HG03469 (cell line): ENCODE measurements around the gene PVALB.
"Not testable (repeated sequence)": the region's sequence is repeated elsewhere in the genome, so short reads cannot be mapped to it uniquely, and the experiment has no call there.

Experiments
- ATAC-seq: cut with Tn5 transposase; IDR thresholded peaks from one replicate; pipeline ENCODE4 v1.9.1; 2021; ENCODE audit warnings: mild to moderate bottlenecking, moderate library complexity, moderate number of reproducible peaks; ENCODE audit not compliant: unreplicated experiment

PVALB gene

DNA sequence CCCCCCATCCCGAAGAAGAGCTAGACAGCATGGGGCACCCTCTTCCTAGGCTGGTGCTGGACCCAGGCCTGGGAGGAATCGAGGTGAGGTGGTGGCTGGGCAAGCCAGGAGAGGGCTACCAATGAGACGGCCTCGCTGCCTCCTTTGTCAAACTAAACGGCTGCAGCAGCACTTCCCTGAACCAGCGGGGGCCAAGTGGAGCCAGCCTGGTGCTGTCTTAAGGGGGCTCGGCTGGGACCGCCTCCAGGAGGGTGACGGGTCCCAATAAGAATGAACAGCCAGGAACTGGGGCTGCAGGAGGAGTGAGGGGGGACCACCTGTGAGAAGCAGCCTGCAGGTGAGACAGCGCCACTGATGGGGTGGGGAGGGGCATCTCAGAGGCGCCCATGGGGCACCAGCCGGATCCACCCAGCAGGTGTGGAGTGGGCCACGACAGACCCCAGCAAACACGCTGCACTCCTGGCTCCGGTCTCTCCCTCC is 58.0 kb downstream of the PVALB start:
- ATAC-seq: no peak

DNA sequence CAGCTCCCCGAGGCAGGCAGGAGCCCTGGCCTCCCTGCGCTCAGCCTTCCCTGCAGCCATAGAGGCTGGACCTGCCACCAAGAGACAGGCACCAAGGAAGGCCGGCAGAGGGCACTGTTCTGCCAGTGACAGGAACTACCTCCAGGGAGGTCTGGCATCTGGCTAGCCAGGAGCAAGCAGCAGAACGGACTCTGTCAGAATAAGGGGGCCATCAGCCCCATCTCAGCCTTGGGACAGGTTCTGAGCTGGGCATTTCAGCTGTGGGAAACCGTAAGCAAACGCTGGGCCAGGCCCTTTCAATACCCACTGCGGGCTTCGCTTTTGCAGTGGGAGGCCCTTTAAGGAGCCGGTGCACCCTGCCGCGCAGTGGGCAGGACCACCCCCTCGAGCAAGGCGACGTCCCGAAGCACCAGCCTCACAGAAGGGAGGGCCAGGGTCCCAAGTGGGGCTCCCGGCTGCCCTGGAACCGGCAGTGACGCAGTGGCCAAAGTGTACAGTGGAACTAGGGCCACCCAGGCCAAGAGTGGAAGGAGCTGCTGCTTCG is 59.1 kb downstream of the PVALB start:
- no peak for ATAC-seq

DNA sequence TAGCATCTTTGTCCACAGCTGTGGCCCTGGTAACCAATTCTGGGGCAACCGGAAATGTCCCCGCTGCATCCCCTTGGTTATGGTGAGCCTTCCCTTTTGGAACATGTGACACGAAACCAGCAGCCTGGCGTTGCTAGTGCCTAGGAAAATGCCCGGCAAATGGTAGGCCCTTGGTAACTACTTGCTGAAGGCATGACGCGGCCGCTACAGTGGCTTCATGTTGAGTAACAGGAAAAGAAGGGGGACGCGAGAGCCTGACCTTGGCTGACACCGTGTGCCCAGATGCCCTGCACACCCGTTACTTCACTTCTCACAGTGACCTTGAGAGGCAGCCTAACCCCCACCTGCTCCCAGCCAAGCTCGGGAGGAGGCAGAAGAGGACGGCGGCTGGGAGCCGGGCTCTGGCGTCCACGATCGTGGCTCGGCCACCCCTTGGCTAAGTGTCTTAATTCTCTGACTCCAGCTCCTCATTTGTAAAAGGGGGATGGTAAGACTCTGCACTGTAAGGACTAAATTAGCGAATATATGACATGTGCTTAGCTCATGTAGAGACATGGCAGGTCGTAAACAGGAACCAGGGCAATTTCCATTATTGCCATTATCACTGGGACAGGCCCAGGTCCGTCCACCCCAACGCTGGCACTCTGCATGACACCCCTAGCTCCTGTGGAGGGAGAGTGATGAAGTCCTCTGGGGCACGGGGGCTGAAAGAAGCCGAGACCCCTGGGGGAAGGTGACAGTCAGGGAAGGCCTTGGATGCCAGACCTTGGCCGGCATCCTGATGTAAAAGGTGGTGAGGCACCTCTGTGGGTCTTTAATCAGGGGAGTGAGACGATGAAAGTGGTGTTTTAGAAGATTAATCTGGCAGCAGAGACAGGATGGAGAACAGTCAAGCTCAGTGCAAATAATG is 59.8 kb downstream of the PVALB start:
- no peak for ATAC-seq

DNA sequence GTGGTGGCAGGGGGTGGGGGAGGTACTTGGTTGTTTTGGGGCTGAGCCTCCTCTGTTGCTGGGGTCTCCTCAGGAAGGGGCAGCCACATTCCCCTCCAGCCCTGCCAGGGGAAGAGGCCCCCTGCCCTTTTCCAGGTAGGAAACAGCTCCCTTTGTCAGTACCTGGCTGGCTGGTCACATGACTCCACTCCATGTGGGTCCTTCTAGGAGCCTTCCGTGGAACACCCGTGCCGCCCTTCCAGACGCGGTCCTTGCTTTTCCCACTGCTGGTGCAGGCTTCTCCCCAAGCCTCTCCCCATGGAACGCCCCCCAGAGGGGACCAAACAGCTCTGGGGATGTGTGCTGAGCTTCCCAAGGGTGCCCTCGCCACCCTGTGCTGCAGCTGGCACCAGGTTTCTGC is 60.8 kb downstream of the PVALB start:
- ATAC-seq: no peak

DNA sequence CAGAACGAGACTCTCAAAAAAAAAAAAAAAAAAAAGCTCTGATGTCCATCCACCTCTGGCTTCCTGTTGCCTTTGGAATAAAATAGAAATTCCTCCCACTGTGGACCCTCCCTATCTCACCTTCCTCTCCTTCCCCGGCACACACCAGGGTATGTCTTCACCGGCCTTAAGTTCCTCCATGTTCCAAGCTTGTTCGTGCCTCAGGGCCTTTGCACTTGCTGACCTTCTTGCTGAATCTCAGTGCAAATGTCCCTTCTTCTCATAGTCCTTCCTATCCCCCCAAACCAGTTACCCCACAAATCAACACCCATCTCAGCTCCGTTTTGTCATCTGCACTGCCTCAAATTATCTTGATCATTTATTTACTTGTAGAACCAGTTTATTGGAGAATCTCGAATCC is 61.5 kb downstream of the PVALB start:
- no peak for ATAC-seq

DNA sequence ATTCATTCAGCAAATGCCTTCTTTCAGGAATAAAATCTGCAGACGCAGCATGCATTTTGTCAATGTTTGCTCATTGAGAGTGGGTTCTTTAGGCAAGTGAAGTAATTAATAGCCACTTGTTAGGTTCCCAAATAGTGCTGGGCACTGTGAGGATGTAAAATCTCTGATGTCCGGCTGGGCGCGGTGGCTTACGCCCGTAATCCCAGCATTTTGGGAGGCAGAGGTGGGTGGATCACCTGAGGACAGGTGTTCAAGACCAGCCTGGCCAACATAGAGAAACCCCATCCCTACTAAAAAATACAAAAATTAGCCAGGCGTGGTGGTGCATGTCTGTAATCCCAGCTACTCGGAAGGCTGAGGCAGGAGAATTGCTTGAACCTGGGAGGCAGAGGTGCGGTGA is 62.0 kb downstream of the PVALB start:
- not testable (repeated sequence) for ATAC-seq

DNA sequence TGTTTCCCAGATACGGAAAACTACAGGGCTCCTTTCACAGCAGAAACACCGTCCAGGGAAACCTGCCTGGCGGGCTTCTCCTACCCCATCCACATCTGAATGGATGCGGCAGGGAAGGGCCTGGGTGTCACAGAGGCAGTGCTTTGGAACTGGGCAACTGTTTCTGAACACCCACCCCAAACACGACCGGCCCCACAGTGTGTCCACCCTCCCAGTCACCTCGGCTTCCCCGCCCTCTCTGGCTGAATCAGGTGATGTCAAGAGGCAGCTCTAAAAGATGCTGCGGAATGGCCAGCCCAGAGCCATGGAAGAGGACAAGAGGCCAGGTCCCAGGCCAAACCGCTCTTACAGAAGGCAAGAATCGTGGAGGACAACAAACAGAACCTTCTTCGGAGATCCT is 62.9 kb downstream of the PVALB start:
- no peak for ATAC-seq

DNA sequence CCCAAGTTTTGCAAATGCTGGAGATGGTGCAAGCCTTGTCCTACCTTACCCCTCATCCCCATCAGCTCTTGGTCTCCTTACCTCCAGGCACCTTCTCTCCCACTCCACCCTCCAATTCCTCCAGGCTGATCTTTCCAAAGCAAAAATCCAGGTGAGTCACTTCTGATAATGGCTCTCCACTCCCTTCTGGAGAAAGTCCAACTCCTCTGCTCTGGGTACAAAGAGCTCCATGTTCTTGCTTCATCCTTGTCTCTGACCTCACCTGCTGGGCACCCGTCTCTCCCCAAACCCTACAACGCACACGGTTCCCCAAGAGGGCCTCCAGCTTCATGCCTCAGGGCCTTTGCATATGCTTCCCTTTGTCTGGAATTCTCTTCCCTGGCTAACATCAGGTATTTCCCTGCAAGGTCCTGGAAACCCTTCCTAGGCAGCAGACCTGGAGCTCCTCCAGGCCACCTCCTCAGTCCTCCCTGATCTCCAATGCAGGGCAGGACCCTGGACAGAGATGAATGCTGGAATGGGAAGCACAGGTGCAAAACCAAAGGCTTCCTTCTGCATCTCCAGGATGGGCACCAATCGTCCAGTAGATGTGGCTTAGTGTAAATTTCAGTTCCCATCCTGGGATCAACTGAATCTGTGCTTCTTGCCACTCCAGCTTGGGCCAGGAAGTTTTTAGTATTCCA is 63.6 kb downstream of the PVALB start:
- no peak for ATAC-seq
